G401 (cell line): ENCODE results near the gene ADAD2. TPM values are rescaled to one million over a fixed set of nuclear protein-coding genes. Genes with fewer than 3 reads are reported as not detected.

Experiments
- DNase-seq: peaks from one replicate; pipeline ENCODE4 v3.0.0-alpha.2; 2015; ENCODE audit warnings: low spot score
- in situ Hi-C: cut with HindIII; loops from 2 replicates; pipeline ENCODE4 v1.10.0; 2016; ENCODE audit warnings: low sequenced_read_pairs, mixed read lengths
- total RNA-seq: library from RNA; depleted of rRNA; stranded (reverse); fragments of >200 nt; shearing (Covaris generic); gene quantifications from 2 replicates; pipeline ENCODE4 v1.2.3, GENCODE V29; 2014

Gene ADAD2
- total RNA-seq, 1 experiment from 2014 or later, result not detected

GRCh38 chr16:84175350-84176081 is 15.4 kb upstream of the ADAD2 start:
- peak; percentile 55 for DNase-seq
- in situ Hi-C loops, result no loop called here

- no peak for DNase-seq
- in situ Hi-C loops, result no loop called here
These were observed 14.5 kb upstream of the ADAD2 start for GRCh38 chr16:84176192-84177053.

GRCh38 chr16:84177741-84178073 is 13.2 kb upstream of the ADAD2 start:
- in situ Hi-C loops, result no loop called here
- DNase-seq, result no peak

GRCh38 chr16:84178146-84178765 is 12.7 kb upstream of the ADAD2 start:
- DNase-seq, result peak; percentile 47
- in situ Hi-C loops, result no loop called here

GRCh38 chr16:84178892-84179611 is 11.9 kb upstream of the ADAD2 start:
- in situ Hi-C loops, result no loop called here
- no peak for DNase-seq

- in situ Hi-C loops, result no loop called here
- no peak for DNase-seq
These were observed 11.2 kb upstream of the ADAD2 start for GRCh38 chr16:84179612-84180320.

GRCh38 chr16:84180519-84181140 is 10.3 kb upstream of the ADAD2 start:
- in situ Hi-C loops, result no loop called here
- no peak for DNase-seq

GRCh38 chr16:84181144-84181915 is 9.6 kb upstream of the ADAD2 start:
- no peak for DNase-seq
- in situ Hi-C loops, result no loop called here

GRCh38 chr16:84182104-84182503 is 8.9 kb upstream of the ADAD2 start:
- in situ Hi-C loops, result no loop called here
- DNase-seq, result no peak

GRCh38 chr16:84182680-84183571 is 8.0 kb upstream of the ADAD2 start:
- in situ Hi-C loops, result no loop called here

GRCh38 chr16:84183572-84183875 is 7.4 kb upstream of the ADAD2 start:
- in situ Hi-C loops, result no loop called here
- DNase-seq, result no peak

More at GRCh38 chr16:84182680-84183571, 8.0 kb upstream of the ADAD2 start:
- DNase-seq, result no peak

GRCh38 chr16:84183911-84184591 is 6.9 kb upstream of the ADAD2 start:
- no peak for DNase-seq
- in situ Hi-C loops, result no loop called here

- DNase-seq, result no peak
These were observed 6.2 kb upstream of the ADAD2 start for GRCh38 chr16:84184775-84185174.

GRCh38 chr16:84186685-84187437 is 4.1 kb upstream of the ADAD2 start, which contains the start of gene TAF1C:
Gene TAF1C (minus strand): TSS chr16:84187057. CDS start chr16:84184988, 2,069 bp downstream.
- peak; percentile 91 for DNase-seq
- in situ Hi-C loops, result no loop called here

More at GRCh38 chr16:84184775-84185174, 6.2 kb upstream of the ADAD2 start:
- in situ Hi-C loops, result no loop called here

GRCh38 chr16:84191466-84191865 is 509 bp downstream of the ADAD2 start:
- in situ Hi-C loops, result no loop called here

GRCh38 chr16:84193480-84193879 is 2.5 kb downstream of the ADAD2 start:
- in situ Hi-C loops, result no loop called here
- DNase-seq, result no peak

More at GRCh38 chr16:84191466-84191865, 509 bp downstream of the ADAD2 start:
- DNase-seq, result no peak
